Measurements from ENCODE around the gene COG5.
A peak's percentile ranks its signal among the peaks of the same experiment; 100 is the strongest.
"Not testable (repeated sequence)": the region's sequence is repeated elsewhere in the genome, so short reads cannot be mapped to it uniquely, and the experiment has no call there.

Gene COG5

GRCh38 chr7:107171496-107171895 lies 392.2 kb downstream of the COG5 start:
- no peak for DNase-seq

- no peak for DNase-seq
These were observed 393.4 kb downstream of the COG5 start for GRCh38 chr7:107170051-107170915.

GRCh38 chr7:107169120-107170050 lies 394.3 kb downstream of the COG5 start:
- DNase-seq = peak; percentile 91

GRCh38 chr7:107168233-107169119 lies 395.2 kb downstream of the COG5 start, which contains the start of gene HBP1:
HBP1 (plus strand) TSS chr7:107169003; CDS start chr7:107179894, 10,891 bp downstream.
- DNase-seq = peak; percentile 99

DNA sequence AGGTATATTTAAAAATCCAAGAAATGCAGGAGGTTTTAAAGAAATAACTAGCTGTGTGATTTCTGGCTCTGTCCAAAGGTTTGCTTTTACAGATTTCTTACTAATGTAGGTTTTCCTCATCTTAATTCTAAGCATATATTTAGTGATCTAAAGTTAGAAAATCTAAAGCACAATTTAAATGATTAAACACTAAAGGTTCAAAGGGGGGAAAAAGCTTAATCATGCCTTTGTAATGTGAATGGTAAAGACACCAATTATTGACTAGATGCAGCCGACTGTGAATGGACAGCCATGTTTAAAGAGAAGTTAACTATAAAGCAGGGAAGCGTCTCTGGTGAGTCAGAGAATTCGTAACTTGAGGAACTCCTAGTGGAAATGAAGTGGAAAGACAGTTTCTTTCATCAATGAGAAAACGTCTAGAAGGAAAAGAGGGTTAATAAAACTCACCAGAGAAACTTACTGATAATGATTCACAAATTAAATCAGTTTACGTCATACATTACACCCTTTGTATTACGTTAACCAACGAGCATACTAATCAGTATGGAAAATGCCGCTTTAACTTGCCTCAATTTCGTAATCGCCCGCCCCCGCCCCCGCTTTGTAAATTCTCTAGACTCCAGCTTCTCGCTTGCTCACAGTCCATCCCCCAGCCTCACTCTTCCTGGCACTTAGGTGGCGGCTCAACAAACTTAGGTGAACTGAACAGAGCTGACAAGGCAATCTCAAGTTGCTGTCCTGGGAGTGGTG lies 396.1 kb downstream of the COG5 start:
- peak; percentile 69 for DNase-seq

- no peak for DNase-seq
These were observed 396.8 kb downstream of the COG5 start for GRCh38 chr7:107166736-107167426.

GRCh38 chr7:107165341-107165740 lies 398.4 kb downstream of the COG5 start:
- DNase-seq = no peak

DNA sequence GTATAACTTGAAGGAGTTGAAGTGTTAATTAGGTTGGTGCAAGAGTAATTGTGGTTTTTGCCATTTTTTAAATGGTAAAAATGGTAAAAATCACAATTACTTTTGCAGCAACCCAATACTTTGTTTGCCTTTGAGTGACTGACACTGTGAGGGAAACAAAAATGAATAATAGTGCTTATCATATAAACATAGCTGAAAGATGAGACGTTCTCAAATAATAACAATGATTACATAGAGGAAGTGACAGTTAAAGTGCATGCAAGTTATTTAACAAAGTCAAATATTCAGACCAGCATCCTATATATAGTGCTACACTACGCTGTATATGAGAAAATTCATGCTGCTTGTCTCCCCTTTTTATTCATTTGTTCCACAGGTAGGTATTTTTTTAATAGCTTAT lies 399.6 kb downstream of the COG5 start:
- DNase-seq = no peak

- no peak for DNase-seq
These were observed 401.2 kb downstream of the COG5 start for GRCh38 chr7:107162475-107162874.

DNA sequence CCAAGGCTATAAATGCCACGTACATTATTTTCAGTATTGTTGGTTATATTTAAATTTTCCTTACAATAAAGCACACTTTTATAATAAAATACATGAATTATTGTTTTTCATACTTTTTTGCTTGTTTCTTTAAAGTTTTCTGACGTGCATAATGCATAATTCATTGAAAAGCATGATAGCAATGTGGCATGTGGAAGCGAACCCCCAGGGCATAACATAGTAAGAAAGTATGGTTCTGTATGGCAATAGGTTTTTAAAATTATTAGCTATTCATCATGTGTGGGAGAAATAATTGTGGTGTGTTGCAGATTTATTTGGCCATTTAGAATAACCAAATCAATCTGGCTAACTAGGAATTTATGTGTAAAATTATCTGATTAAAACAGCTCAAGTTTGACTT lies 402.3 kb downstream of the COG5 start:
- DNase-seq = no peak

- DNase-seq = no peak
These were observed 403.3 kb downstream of the COG5 start for GRCh38 chr7:107160389-107160788.

GRCh38 chr7:107158028-107158427 lies 405.7 kb downstream of the COG5 start:
- DNase-seq = no peak

DNA sequence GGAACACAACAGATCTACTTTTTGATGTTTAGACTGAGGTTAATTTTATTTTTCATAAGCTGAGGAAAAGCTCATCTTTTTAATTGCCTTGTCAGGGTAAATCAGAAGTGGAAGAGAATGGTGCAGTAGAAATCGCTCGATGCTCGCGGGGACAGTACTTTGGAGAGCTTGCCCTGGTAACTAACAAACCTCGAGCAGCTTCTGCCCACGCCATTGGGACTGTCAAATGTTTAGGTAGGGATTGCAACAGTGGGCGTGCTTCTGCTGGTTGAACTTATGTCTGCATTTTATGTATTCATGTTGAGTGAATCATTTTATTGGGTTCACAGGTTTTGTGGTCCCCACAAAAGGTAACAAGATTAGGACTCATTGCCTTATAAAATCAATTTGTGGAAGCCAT lies 406.6 kb downstream of the COG5 start:
- no peak for DNase-seq

DNA sequence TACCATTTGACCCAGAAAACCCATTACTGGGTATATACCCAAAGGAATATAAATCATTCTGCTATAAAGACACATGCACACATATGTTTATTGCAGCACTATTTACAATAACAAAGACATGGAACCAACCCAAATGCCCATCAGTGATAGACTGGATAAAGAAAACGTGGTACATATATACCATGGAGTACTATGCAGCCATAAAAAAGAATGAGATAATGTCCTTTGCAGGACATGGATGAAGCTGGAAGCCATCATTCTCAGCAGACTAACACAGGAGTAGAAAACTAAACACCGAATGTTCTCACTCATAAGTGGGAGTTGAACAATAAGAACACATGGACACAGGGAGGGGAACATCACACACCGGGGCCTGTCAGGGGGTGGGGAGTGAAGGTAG lies 408.0 kb downstream of the COG5 start:
- not testable (repeated sequence) for DNase-seq

GRCh38 chr7:107154826-107155225 lies 408.9 kb downstream of the COG5 start:
- DNase-seq = no peak

- DNase-seq = no peak
These were observed 411.7 kb downstream of the COG5 start for GRCh38 chr7:107152011-107152410.
